HG02970 (cell line): ENCODE results near the gene OIP5.
"Not testable (repeated sequence)": the region's sequence is repeated elsewhere in the genome, so short reads cannot be mapped to it uniquely, and the experiment has no call there.

Source experiments
- ATAC-seq: cut with Tn5 transposase; IDR thresholded peaks from one replicate; pipeline ENCODE4 v1.9.1; 2021; ENCODE audit warnings: mild to moderate bottlenecking, moderate library complexity, moderate number of reproducible peaks; ENCODE audit not compliant: unreplicated experiment, low FRiP score

The OIP5 gene

DNA sequence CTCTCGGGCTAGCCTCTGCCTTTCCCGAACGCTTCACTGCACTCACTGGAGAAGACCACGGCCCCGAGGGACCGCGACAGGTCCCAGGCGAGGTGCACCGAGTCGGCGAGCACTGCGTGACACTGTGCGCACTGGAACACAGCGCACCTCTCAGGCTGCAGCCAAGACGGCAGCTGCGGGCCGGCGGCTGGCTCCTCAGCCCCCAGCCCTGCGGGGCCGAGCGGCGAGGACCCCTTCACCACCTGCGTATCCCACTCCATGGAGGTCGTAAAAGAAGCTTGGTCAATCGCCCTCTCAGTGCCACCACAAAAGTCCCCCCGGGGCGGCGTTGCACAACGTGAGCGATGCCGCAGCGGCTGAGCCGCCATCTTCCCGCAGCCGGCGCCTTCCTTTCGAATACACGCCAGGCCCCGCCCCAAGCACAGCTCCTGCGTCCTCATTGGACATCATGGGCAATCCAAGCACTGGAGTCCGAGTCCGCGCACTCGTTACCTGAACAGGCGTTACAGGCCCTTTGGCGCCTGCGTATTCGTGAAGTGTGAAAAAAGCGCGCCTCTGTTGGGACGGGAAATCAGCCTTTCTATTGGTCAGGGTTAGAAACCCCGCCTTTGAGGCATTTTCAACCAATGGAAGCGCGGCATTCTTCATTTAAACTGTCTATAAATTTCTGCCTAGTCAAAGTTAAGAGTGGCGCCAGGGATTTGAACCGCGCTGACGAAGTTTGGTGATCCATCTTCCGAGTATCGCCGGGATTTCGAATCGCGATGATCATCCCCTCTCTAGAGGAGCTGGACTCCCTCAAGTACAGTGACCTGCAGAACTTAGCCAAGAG is at the start of gene OIP5, which contains the start of gene NUSAP1:
Gene OIP5 (minus strand): TSS at position 398 of the 832 bp plus-strand sequence. CDS start 30 bp downstream, at position 368.
Gene NUSAP1 (plus strand): TSS at position 688 of the 832 bp plus-strand sequence. CDS start 77 bp downstream, at position 765.
- ATAC-seq: peak; percentile 81

DNA sequence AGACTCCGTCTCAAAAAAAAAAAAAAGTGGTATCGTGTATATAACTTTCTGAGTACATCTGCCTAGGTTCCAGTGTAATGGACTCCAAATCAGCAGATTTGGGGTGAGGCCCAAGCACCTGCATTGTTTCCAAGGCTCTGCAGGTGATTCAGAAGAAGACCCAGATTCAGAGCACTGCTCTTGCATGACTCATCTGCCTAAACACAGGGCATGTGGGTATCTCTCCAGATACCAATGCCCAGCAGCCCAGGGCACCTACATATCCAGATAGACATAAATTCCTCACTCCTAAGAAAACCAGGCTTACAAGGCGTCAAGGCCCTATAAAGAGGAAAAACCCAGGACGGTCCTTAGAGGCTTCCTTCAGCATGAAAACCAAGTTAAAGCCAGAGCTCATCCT is 45.6 kb upstream of the OIP5 start:
- ATAC-seq: no peak

GRCh38 chr15:41367418-41367817 is 35.0 kb upstream of the OIP5 start:
- ATAC-seq: no peak

- no peak for ATAC-seq
These were observed 22.0 kb upstream of the OIP5 start for GRCh38 chr15:41354371-41354770.

- ATAC-seq: no peak
These were observed 17.8 kb upstream of the OIP5 start for GRCh38 chr15:41350057-41350717.

DNA sequence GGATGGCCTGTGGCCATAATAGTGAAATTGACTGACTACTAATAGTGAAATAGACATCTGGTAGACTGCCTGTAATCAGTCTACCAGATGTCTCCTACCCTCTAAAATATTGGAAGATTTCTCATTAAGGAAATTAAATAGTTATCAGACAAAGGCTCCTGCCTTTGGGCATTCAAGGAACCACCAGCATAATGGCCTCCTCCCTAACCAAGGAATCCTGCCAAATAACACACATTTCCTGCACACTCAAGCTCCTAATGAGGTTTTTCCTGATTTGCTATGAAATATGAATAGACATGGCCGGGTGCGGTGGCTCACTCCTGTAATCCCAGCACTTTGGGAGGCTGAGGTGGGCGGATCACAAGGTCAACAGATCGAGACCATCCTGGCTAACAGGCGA is 14.8 kb upstream of the OIP5 start:
- ATAC-seq: no peak

DNA sequence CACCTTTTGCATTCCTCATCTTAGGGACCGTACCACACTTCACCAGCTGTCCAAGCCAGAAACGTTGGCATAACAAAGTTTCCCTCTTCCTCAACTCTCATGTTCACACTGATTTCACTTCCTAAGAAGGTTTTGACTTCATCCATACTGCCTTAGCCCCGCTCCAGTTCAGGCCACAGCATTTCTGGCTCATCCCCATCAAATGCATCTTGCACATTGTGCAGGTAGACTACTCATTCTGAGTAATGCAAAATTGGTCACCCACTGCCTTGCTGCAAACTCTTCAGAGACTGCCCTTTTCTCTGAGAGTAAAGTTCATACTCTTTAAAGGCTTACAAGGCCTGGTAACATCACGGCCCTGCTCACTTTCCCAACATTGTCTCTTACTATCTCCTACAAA is 9.1 kb upstream of the OIP5 start:
- ATAC-seq: no peak

- ATAC-seq: no peak
These were observed 7.9 kb upstream of the OIP5 start for GRCh38 chr15:41340189-41340695.

DNA sequence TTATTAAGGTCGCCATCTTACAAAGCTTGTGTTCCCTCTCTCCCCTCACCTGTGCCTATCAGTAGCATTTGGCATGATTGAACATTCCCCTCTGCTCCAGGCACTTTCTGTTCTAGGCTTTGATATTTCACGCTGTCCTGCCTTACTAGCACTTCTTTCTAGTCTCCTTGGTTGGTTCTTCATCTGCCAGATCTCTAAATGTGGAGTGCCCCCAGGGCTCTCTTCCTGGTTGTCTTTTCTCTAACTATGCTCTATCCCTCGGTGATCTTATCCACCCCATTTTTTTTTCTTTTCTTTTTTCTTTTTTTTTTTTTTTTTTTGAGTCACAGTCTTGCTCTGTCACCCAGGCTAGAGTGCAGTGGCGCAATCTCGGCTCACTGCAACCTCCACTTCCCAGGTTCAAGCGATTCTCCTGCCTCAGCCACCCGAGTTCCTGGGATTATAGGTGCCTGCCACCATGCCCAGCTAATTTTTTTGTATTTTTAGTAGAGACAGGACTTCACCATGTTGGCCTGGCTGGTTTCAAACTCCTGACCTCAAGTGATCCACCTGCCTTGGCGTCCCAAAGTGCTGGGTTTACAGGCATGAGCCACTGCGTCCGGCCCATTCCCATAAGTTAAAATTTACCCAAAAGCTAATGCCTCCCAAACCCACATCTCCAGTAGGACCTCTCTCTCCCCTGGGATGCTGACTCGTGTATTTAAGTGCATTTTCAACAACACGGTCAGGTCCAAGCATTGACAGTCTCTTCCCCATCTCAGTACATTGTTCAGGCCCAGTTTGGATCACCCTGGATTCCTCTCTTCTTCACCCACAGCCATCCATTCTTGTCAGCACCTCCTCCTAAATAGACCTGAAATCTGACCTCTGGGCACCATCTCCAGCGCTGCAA is 5.5 kb upstream of the OIP5 start:
- ATAC-seq: no peak

DNA sequence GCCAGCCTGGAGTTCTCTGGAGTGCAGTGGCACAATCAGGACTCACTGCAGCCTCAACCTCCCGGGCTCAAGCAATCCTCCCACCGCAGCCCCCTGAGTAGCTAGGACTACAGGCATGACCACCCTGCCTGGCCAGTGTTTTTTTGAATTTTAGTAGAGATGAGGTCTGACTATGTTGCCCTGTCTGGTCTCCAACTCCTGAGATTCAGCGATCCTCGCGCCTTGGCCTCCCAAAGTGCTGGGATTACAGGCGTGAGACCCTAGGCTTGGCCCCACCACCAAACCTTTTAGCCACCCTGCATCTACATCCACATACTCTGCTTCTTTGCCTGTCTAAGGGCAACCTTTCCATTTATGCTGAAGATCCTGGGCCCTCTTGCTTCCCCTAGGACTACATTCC is 4.7 kb upstream of the OIP5 start:
- ATAC-seq: no peak

DNA sequence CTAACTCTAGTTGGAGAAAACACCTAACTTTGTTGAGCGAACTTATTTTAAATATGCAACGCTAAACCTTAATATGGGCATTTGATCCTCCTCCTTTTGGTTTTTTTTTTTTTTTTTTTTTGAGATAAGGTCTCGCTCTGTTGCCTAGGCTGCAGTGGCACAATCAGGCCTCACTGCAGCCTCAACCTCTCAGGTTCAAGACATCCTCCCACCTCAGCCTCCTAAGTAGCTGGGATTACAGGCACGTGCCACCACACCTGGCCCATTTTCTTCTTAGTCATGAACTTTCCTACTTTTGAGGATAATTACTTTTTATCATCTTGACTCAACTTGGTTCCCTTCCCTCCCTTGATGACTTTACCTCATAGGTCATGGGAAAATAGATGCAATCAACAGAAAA is 4.2 kb upstream of the OIP5 start:
- ATAC-seq: no peak

DNA sequence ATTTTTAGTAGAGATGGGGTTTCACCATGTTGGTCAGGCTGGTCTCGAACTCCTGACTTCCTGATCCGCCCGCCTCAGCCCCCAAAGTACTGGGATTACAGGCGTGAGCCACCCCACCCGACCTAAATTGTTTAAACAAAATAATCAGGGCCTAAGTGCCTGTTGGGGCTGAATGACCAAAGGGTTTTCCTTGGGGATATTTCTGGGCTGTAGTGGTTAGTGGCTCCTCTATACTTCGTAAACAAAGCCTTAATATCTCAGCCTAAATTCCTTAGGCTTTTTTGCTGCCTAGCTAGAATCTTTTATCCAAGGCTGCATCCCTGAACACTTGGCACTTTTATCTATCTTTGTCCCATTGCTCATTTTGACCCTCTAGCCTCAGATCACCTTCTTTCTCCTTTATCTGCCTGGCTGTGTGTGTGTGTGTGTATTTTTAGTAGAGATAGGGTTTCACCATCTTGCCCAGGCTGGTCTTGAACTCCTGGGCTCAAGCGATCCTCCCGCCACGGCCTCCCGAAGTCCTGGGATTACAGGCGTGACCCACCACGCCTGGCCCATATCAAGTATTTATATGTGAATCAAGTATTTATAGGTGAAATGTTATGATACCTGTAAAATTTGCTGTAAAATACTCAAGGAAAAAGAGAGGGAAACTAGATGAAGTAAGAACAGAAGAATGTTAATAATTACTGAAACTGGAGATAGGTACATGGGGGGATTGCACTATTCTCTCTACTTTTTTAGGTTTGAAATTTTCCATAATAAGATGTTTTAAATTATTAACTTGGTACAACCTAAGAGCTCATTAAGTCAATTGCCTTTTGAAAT is 2.1 kb upstream of the OIP5 start:
- no peak for ATAC-seq

GRCh38 chr15:41333026-41333562 is 703 bp upstream of the OIP5 start:
- ATAC-seq: peak; percentile 20

DNA sequence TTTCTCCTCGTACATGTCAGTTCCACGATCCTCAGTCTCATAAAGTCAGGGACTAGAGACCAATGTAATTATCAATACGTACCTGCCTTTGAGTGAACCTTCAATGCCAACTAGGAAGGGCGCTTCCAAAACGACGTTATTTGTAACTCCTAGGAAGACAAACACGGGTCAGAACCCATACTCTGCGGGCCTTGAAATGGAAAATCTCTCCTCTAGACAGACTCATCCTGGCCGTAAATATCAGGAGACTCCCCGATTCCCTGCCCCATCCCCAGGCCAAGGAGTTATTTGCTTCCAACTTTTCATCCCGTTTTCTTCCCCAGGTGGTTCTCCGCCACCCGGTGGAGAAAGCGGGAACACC is 578 bp downstream of the OIP5 start:
- ATAC-seq: no peak

DNA sequence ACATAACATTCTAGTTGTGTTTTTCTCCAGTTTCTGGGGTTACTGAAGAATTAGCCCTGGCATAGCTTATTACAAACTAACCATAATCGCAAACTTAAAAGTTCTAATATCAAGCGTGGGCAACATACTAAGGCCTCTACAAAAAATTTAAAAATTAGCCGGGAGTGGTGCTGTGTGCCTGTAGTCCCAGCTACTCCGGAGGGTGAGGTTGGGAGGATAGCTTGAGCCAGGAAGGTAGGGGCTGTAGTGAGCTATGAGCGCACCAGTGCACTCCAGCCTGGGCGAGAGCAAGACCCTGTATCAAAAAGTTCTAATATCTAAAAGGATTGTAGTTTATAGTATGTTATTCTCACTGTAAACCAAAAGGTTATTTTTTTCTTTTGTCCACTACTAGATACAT is 1.1 kb downstream of the OIP5 start:
- no peak for ATAC-seq

- no peak for ATAC-seq
These were observed 8.8 kb downstream of the OIP5 start for GRCh38 chr15:41323611-41324010.

DNA sequence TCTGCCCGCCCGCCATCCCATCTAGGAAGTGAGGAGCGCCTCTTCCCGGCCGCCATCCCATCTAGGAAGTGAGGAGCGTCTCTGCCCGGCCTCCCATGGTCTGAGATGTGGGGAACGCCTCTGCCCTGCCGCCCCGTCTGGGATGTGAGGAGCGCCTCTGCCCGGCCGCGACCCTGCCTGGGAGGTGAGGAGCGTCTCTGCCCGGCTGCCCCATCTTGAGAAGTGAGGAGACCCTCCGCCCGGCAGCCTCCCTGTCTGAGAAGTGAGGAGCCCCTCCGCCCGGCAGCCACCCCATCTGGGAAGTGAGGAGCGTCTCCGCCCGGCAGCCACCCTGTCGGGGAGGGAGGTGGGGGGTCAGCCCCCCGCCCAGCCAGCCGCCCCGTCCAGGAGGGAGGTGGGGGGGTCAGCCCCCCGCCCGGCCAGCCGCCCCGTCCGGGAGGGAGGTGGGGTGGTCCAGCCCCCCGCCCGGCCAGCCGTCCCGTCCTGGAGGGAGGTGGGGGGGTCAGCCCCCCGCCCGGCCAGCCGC is 11.5 kb downstream of the OIP5 start:
- ATAC-seq: not testable (repeated sequence)

- ATAC-seq: no peak
These were observed 23.0 kb downstream of the OIP5 start for GRCh38 chr15:41309226-41309905.

DNA sequence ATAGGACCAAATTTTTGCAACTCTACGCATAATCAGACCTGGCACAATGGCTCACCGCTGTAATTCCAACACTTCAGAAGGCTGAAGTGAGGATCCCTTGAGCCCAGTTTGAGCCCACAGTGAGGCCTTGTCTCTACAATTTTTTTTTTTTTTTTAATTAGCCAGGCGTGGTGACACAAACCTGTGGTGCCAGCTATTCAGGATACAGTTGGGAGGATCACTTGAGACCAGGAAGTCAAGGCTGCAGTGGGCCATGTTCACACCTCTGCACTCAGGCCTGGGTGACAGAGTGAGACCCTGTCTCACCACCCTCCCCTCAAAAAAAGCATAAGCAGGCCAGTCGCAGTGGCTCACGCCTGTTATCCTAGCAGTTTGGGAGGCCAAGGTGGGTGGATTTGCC is 24.7 kb downstream of the OIP5 start:
- ATAC-seq: no peak
